HepG2 (cell line): ENCODE data around the gene ANO9. TPM values are rescaled to one million over a fixed set of nuclear protein-coding genes. Genes with fewer than 3 reads are reported as not detected.

Experiments
- ATAC-seq: fragments of 200-7000 bp; cut with Tn5 transposase; 3 replicates; pipeline ENCODE4 v1.9.1; 2020; ENCODE audit warnings: mild to moderate bottlenecking, moderate library complexity
- BruUV-seq: library from RNA; stranded (reverse); fragments of 400-500 nt; replicated peaks from 2 replicates; lab custom pipeline; 2021; lab: Mats Ljungman, UMichigan
- CTCF ChIA-PET: fragments of 300-600 bp; formaldehyde crosslinking; extraction: SDS; loops from one replicate; lab custom pipeline; 2021; ENCODE audit warnings: low total read pairs, inconsistent platforms, low intra/inter-chr PET ratio; lab: Yijun Ruan, JAX
- POLR2A ChIA-PET: fragments of 350-600 bp; sonication (Branson Sonifier 250); formaldehyde crosslinking; loops from one replicate; lab custom pipeline; 2020; ENCODE audit warnings: antibody characterized with exemption, inconsistent platforms; lab: Yijun Ruan, JAX
- DNase-seq: peaks from one replicate; pipeline ENCODE4 v3.0.0-alpha.2; 2015; ENCODE audit warnings: low spot score
- FAIRE-seq: peaks from 3 replicates; lab custom pipeline; 2011; peaks lifted over from hg19 to GRCh38; lab: Jason Lieb, UNC
- H2AFZ ChIP-seq: one replicate; pipeline ENCODE4 v1.6.1; 2011; ENCODE audit warnings: low read length, inconsistent platforms
- H3K27ac ChIP-seq: fragments of 300-600 bp; 3 replicates; pipeline ENCODE4 v1.8.0; 2011; ENCODE audit warnings: mixed run types, mild to moderate bottlenecking, mixed read lengths, low read length, inconsistent platforms; ENCODE audit not compliant: insufficient read depth; ENCODE audit errors: extremely low read length
- H3K27me3 ChIP-seq, 2 experiments: fragments of 200-600 bp in 1 of 2; 2 replicates in 1 of 2; 3 replicates in 1 of 2; pipeline versions ENCODE4 v1.6.0 to v1.8.0; 2011; ENCODE audit warnings: low read length in 2 of 2, mild to moderate bottlenecking in 2 of 2, moderate library complexity in 2 of 2, inconsistent platforms in 1 of 2; ENCODE audit not compliant: insufficient read depth in 2 of 2, control insufficient read depth in 1 of 2
- H3K36me3 ChIP-seq, 2 experiments: fragments of 200-600 bp in 1 of 2; replicated peaks in 1 of 2; 2 replicates in 1 of 2; 3 replicates in 1 of 2; pipeline versions ENCODE4 v1.5.1 to v1.8.0; 2011; ENCODE audit warnings: low read length in 2 of 2, inconsistent platforms in 1 of 2; ENCODE audit not compliant: insufficient read depth in 2 of 2, control insufficient read depth in 1 of 2
- H3K4me1 ChIP-seq: 2 replicates; pipeline ENCODE4 v1.5.1; 2012; ENCODE audit warnings: low read length, inconsistent platforms; ENCODE audit not compliant: insufficient read depth
- H3K4me2 ChIP-seq: 2 replicates; pipeline ENCODE4 v1.6.0; 2011; ENCODE audit warnings: low read depth, low read length, inconsistent platforms
- H3K4me3 ChIP-seq, 3 experiments: fragments of 200-600 bp in 1 of 3; sonication (generic), shearing (Covaris generic) in 1 of 3; replicated peaks in 1 of 3; 2 replicates each; pipeline ENCODE4 v1.5.1; 2011 to 2016; ENCODE audit warnings: low read length in 3 of 3, inconsistent platforms in 2 of 3, low read depth in 2 of 3, mild to moderate bottlenecking in 2 of 3, control low read depth in 1 of 3, mixed read lengths in 1 of 3; ENCODE audit not compliant: insufficient read depth in 1 of 3
- H3K79me2 ChIP-seq: one replicate; pipeline ENCODE4 v1.6.1; 2011; ENCODE audit warnings: low read length, inconsistent platforms; ENCODE audit not compliant: insufficient read depth
- H3K9ac ChIP-seq: 2 replicates; pipeline ENCODE4 v1.6.0; 2011; ENCODE audit warnings: mild to moderate bottlenecking, low read depth, low read length, inconsistent platforms; ENCODE audit not compliant: insufficient read depth
- H3K9me3 ChIP-seq: 2 replicates; pipeline ENCODE4 v1.5.1; 2012; ENCODE audit warnings: mild to moderate bottlenecking, low read length
- H4K20me1 ChIP-seq: 2 replicates; pipeline ENCODE4 v1.6.0; 2011; ENCODE audit warnings: inconsistent platforms, mild to moderate bottlenecking, low read length, moderate library complexity; ENCODE audit not compliant: insufficient read depth
- CENPT ChIP-seq: sonication (generic); formaldehyde crosslinking; IDR thresholded peaks from 2 replicates; pipeline ENCODE4 v1.8.0; 2022; ENCODE audit warnings: low read depth, mild to moderate bottlenecking, moderate library complexity, missing genetic modification reagents
- CHD4 ChIP-seq: fragments of 200-600 bp; sonication (generic); IDR thresholded peaks from 2 replicates; pipeline ENCODE4 v1.7.0; 2017; ENCODE audit warnings: mild to moderate bottlenecking, low read length, borderline replicate concordance
- MED1 ChIP-seq: sonication (generic); formaldehyde crosslinking; IDR thresholded peaks from 2 replicates; pipeline ENCODE4 v1.4.0; 2020; ENCODE audit warnings: missing genetic modification reagents
- NFKB2 ChIP-seq: sonication (generic); formaldehyde crosslinking; IDR thresholded peaks from 2 replicates; pipeline ENCODE4 v1.4.0; 2020; ENCODE audit warnings: missing genetic modification reagents, borderline replicate concordance
- RBM22 ChIP-seq: fragments of 200-400 bp; formaldehyde crosslinking; optimal IDR thresholded peaks from 2 replicates; pipeline ENCODE3; 2017; ENCODE audit warnings: mild to moderate bottlenecking, low read length, moderate library complexity
- SIX4 ChIP-seq: sonication (generic); formaldehyde crosslinking; IDR thresholded peaks from 2 replicates; pipeline ENCODE4 v1.4.0; 2020; ENCODE audit warnings: missing genetic modification reagents
- SRSF1 ChIP-seq: fragments of 200-400 bp; formaldehyde crosslinking; optimal IDR thresholded peaks from 2 replicates; pipeline ENCODE3; 2017; ENCODE audit warnings: mild to moderate bottlenecking, low read depth, low read length, moderate library complexity
- TBX3 ChIP-seq: fragments of 450-650 bp; IDR thresholded peaks from 2 replicates; pipeline ENCODE4 v1.6.1; 2017; ENCODE audit warnings: antibody characterized with exemption, mild to moderate bottlenecking, inconsistent platforms, borderline replicate concordance
- ZFP41 ChIP-seq: sonication (generic); formaldehyde crosslinking; IDR thresholded peaks from 2 replicates; pipeline ENCODE4 v1.4.0; 2020; ENCODE audit warnings: mild to moderate bottlenecking, missing genetic modification reagents, borderline replicate concordance
- ZNF720 ChIP-seq: sonication (generic); formaldehyde crosslinking; IDR thresholded peaks from 2 replicates; pipeline ENCODE4 v1.4.0; 2020; ENCODE audit warnings: missing genetic modification reagents
- WGBS: methylation state at CpG from one replicate; pipeline ENCODE4 v1.1.6; 2017; ENCODE audit warnings: low lambda C conversion rate; 5-methylcytosine and 5-hydroxymethylcytosine counted together
- in situ Hi-C: cut with HindIII; loops from 2 replicates; pipeline ENCODE4 v1.10.0; 2017; ENCODE audit warnings: low pct_unique_long_range_greater_than_20kb; ENCODE audit not compliant: extremely low pct_ligation_motif_present
- intact Hi-C: fragments of 100-400 bp; cut with micrococcal nuclease; formaldehyde crosslinking; loops from one replicate; pipeline ENCODE4 v1.10.0; 2022; ENCODE audit not compliant: unreplicated experiment
- polyA plus RNA-seq, 8 experiments: library from polyadenylated mRNA; depleted of rRNA in 3 of 8; stranded (reverse) in 7 of 8; unstranded in 1 of 8; fragments of >200 nt; fragmentation: Illumina TruSeq in 4 of 8; extraction: Trizol in 4 of 8; gene quantifications; 2 replicates each; pipeline versions ENCODE4 v1.2.1 to v1.2.3, GENCODE V29; 2011 to 2016; ENCODE audit warnings: low read depth in 4 of 8, missing spikeins in 1 of 8, mixed read lengths in 1 of 8; ENCODE audit not compliant: insufficient read depth in 1 of 8
- total RNA-seq, 5 experiments: library from RNA; depleted of rRNA; stranded (reverse); fragments of >200 nt; fragmentation: Illumina TruSeq; extraction: Trizol; gene quantifications; 2 replicates each; pipeline ENCODE4 v1.2.3, GENCODE V29; 2016; ENCODE audit warnings: low read depth in 1 of 5
- TF ChIP-seq, protein P1 (sequence below), 2 experiments: fragments of 450-650 bp in 1 of 2; sonication (generic) in 1 of 2; formaldehyde crosslinking in 1 of 2; IDR thresholded peaks; 2 replicates each; pipeline versions ENCODE4 v1.6.1 to v1.8.0; 2016 to 2022; ENCODE audit warnings: antibody characterized with exemption in 1 of 2, mild to moderate bottlenecking in 1 of 2, missing genetic modification reagents in 1 of 2
- TF ChIP-seq, protein P2 (sequence below): sonication (generic); formaldehyde crosslinking; IDR thresholded peaks from 2 replicates; pipeline ENCODE4 v1.5.0; 2020; ENCODE audit warnings: missing genetic modification reagents
- TF ChIP-seq, protein P3 (sequence below): sonication (generic); formaldehyde crosslinking; IDR thresholded peaks from 2 replicates; pipeline ENCODE4 v1.9.0; 2022; ENCODE audit warnings: low read depth, missing genetic modification reagents

ANO9 gene
- total and polyA plus RNA-seq, 2 of the 13 experiments (the other 11 are each of a cell fraction or from before 2014, with no cell fraction given) = 8.9 to 14.3 TPM

DNA sequence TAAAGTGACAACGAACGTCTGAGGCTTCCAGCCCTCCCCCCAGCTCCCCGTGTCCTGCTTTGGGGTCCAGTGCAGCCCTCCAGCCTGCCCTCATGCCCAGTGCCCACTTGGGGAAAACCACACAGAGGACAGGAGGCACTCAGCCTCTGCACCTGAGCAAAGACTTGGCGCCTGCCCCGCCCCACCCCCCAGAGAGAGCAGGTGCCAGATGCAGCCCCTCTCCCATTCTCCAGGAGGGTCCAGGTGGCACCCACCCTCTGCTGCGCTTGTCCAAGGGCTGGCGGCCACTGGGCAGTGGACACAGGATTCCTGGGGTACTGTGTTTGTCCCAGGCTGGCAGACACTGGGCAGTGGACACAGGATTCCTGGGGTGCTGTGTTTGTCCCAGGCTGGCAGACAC is 49.5 kb upstream of the ANO9 start (continued):
- TF ChIP-seq, protein P1, sequence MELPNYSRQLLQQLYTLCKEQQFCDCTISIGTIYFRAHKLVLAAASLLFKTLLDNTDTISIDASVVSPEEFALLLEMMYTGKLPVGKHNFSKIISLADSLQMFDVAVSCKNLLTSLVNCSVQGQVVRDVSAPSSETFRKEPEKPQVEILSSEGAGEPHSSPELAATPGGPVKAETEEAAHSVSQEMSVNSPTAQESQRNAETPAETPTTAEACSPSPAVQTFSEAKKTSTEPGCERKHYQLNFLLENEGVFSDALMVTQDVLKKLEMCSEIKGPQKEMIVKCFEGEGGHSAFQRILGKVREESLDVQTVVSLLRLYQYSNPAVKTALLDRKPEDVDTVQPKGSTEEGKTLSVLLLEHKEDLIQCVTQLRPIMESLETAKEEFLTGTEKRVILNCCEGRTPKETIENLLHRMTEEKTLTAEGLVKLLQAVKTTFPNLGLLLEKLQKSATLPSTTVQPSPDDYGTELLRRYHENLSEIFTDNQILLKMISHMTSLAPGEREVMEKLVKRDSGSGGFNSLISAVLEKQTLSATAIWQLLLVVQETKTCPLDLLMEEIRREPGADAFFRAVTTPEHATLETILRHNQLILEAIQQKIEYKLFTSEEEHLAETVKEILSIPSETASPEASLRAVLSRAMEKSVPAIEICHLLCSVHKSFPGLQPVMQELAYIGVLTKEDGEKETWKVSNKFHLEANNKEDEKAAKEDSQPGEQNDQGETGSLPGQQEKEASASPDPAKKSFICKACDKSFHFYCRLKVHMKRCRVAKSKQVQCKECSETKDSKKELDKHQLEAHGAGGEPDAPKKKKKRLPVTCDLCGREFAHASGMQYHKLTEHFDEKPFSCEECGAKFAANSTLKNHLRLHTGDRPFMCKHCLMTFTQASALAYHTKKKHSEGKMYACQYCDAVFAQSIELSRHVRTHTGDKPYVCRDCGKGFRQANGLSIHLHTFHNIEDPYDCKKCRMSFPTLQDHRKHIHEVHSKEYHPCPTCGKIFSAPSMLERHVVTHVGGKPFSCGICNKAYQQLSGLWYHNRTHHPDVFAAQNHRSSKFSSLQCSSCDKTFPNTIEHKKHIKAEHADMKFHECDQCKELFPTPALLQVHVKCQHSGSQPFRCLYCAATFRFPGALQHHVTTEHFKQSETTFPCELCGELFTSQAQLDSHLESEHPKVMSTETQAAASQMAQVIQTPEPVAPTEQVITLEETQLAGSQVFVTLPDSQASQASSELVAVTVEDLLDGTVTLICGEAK (IDR thresholded peaks at IDR 0.05) = no peak
- TF ChIP-seq, protein P1 (CRISPR knock-in tag; IDR thresholded peaks at IDR 0.05) = no peak
- no peak for TF ChIP-seq TBX3
- TF ChIP-seq, all 625 proteins: peak for 0

GRCh38 chr11:490930-491260 is 49.1 kb upstream of the ANO9 start:
- Histone ChIP-seq H3K4me1 (no peaks in the 10 kb centered on the region), H2AFZ (no peak overlapping the region), H3K9ac (no peak overlapping the region), H3K27me3 (no peaks in the 10 kb centered on the region), H3K4me3 (no peak overlapping the region), H3K9me3 (no peaks in the 10 kb centered on the region), H3K36me3 (peaks cover 10 to 18% of the 10 kb centered on the region in 2 experiments; a peak in 2 of 5 replicates), H3K4me2 (no peak overlapping the region), H4K20me1 (no peaks in the 10 kb centered on the region), H3K27ac (no peak overlapping the region), H3K79me2 (no peaks in the 10 kb centered on the region)
- no peak for TF ChIP-seq ZFP41 (CRISPR knock-in tag)
- TF ChIP-seq NFKB2 = no peak
- no peak for TF ChIP-seq SRSF1
- TF ChIP-seq MED1 = no peak
- no peak for TF ChIP-seq CENPT (CRISPR knock-in tag)
- TF ChIP-seq, protein P2, sequence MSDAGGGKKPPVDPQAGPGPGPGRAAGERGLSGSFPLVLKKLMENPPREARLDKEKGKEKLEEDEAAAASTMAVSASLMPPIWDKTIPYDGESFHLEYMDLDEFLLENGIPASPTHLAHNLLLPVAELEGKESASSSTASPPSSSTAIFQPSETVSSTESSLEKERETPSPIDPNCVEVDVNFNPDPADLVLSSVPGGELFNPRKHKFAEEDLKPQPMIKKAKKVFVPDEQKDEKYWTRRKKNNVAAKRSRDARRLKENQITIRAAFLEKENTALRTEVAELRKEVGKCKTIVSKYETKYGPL (CRISPR knock-in tag) = no peak
- no peak for TF ChIP-seq CHD4
- TF ChIP-seq ZNF720 (CRISPR knock-in tag) = no peak
- no peak for TF ChIP-seq SIX4 (CRISPR knock-in tag)
- TF ChIP-seq, protein P3, sequence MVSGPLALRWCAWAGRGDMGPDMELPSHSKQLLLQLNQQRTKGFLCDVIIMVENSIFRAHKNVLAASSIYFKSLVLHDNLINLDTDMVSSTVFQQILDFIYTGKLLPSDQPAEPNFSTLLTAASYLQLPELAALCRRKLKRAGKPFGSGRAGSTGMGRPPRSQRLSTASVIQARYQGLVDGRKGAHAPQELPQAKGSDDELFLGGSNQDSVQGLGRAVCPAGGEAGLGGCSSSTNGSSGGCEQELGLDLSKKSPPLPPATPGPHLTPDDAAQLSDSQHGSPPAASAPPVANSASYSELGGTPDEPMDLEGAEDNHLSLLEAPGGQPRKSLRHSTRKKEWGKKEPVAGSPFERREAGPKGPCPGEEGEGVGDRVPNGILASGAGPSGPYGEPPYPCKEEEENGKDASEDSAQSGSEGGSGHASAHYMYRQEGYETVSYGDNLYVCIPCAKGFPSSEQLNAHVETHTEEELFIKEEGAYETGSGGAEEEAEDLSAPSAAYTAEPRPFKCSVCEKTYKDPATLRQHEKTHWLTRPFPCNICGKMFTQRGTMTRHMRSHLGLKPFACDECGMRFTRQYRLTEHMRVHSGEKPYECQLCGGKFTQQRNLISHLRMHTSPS (CRISPR knock-in tag) = no peak
- TF ChIP-seq RBM22 = no peak
- no peak for FAIRE-seq
- in situ Hi-C loops = no loop called here
- ChIA-PET CTCF (no interaction called here), POLR2A (no interaction called here)
- ATAC-seq = no peak
- WGBS = over 99% methylated on average over 13 of the region's 15 CpGs
- no peak for DNase-seq
- intact Hi-C loops = no loop called here
- no TSS peak for BruUV-seq
